HUES6 (cell line): ENCODE data around the gene POLR1E.

Experiments used
- H3K27ac ChIP-seq: 2 replicates; pipeline ENCODE4 v1.7.0; 2013; ENCODE audit warnings: low read depth, mild to moderate bottlenecking, low read length, inconsistent platforms
- H3K27me3 ChIP-seq: 2 replicates; pipeline ENCODE4 v1.6.1; 2013; ENCODE audit warnings: low read length; ENCODE audit not compliant: control insufficient read depth, insufficient read depth
- H3K36me3 ChIP-seq: 2 replicates; pipeline ENCODE4 v1.6.1; 2013; ENCODE audit warnings: low read length; ENCODE audit not compliant: control insufficient read depth, insufficient read depth
- H3K4me1 ChIP-seq: 2 replicates; pipeline ENCODE4 v1.6.1; 2013; ENCODE audit warnings: low read length; ENCODE audit not compliant: control insufficient read depth, insufficient read depth
- H3K4me3 ChIP-seq: 2 replicates; pipeline ENCODE4 v1.5.1; 2013; ENCODE audit warnings: low read depth, low read length
- H3K9ac ChIP-seq: one replicate; pipeline ENCODE4 v1.6.1; 2013; ENCODE audit warnings: mild to moderate bottlenecking, low read length
- H3K9me3 ChIP-seq: 2 replicates; pipeline ENCODE4 v1.6.1; 2013; ENCODE audit warnings: low read depth, low read length; ENCODE audit not compliant: control insufficient read depth, insufficient read depth

Gene POLR1E

DNA sequence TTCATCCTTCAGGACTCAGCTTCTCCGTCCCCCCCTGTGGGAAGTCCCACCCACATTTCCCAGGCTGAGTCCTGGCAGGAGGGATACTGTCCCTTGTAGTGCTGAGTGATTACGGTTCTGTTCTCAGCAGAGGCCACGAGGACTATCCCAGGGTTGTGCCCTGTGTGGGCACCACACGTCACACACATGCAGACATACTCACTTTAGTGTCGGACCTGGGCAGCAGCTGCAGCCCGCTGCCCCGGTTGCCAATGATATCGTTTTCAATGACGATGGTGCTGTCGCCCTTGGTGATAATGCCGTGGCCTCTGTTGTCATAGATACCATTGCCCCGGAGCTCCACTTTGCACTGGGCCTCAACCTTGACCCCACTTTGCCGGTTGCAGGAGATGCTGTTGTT lies 32.2 kb downstream of the POLR1E start:
- no peaks in the 10 kb centered on the region for H3K4me1 ChIP-seq
- no peak overlapping the region for H3K9ac ChIP-seq
- H3K9me3 ChIP-seq, result no peaks in the 10 kb centered on the region
- H3K27ac ChIP-seq, result no peak overlapping the region
- no peaks in the 10 kb centered on the region for H3K27me3 ChIP-seq
- H3K4me3 ChIP-seq, result no peak overlapping the region
- peaks cover 42% of the 10 kb centered on the region for H3K36me3 ChIP-seq

DNA sequence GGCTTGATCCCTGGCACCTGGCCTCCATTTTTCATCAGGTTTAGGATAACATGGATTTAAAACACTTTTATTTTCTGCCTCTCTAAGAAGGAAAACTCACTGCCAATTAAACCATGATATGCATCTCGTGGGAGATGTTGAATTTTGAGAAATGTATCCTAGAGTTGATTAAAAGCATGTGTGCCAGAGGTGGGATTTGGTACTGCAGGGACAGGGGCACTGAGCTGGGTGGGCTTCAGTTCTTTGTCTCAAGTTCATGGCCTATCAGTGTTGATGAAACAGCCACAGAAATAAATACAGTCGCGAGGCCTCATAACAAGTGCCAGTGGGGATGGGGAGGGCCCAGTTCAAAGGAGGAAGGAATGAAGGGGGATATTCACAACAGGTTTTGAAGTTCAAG lies 34.9 kb downstream of the POLR1E start:
- Histone ChIP-seq H3K9me3 (no peaks in the 10 kb centered on the region), H3K36me3 (peaks cover 58% of the 10 kb centered on the region), H3K27me3 (no peaks in the 10 kb centered on the region), H3K4me1 (no peaks in the 10 kb centered on the region), H3K27ac (no peak overlapping the region), H3K4me3 (no peak overlapping the region), H3K9ac (no peak overlapping the region)

DNA sequence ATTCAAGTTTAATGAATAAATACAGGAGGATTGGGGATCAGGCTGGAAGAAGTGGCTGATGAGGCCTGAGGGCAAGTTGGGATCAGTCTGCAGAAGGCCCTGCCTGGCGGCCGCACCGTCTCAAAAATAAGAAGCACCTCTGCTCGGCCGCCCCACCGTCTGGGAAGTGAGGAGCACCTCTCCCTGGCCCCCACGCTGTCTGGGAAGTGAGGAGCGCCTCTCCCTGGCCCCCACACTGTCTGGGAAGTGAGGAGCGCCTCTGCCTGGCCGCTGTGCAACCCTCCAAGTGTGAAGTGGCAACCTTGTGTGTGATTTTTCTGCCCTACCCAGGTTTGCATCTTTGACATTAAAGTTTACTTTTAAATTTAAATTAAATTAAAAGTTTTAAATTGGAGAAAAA lies 35.4 kb downstream of the POLR1E start:
- H3K4me1 ChIP-seq, result no peaks in the 10 kb centered on the region
- no peaks in the 10 kb centered on the region for H3K27me3 ChIP-seq
- H3K9ac ChIP-seq, result no peak overlapping the region
- H3K9me3 ChIP-seq, result no peaks in the 10 kb centered on the region
- no peak overlapping the region for H3K27ac ChIP-seq
- H3K36me3 ChIP-seq, result peaks cover 62% of the 10 kb centered on the region
- H3K4me3 ChIP-seq, result no peak overlapping the region

DNA sequence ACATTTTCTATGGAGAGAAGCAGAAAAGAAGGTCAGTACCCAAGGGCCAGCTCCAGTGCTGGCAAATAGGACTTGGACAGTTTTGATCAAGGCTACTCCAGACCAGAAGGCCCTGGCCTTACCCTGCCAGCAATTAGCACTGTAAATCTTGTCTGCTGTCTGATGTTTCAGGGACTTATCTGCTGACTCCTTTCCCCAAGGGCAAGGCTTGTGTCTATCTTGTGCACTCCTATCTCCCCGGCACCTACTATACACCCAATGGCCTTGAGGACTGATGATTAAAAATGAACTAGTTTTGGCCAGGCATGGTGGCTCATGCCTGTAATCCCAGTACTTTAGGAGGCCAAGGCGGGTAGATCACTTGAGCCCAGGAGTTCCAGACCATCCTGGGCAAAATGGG lies 37.2 kb downstream of the POLR1E start:
- no peaks in the 10 kb centered on the region for H3K27me3 ChIP-seq
- no peak overlapping the region for H3K27ac ChIP-seq
- no peak overlapping the region for H3K4me3 ChIP-seq
- H3K4me1 ChIP-seq, result no peaks in the 10 kb centered on the region
- peaks cover 69% of the 10 kb centered on the region for H3K36me3 ChIP-seq
- H3K9ac ChIP-seq, result no peak overlapping the region
- no peaks in the 10 kb centered on the region for H3K9me3 ChIP-seq

DNA sequence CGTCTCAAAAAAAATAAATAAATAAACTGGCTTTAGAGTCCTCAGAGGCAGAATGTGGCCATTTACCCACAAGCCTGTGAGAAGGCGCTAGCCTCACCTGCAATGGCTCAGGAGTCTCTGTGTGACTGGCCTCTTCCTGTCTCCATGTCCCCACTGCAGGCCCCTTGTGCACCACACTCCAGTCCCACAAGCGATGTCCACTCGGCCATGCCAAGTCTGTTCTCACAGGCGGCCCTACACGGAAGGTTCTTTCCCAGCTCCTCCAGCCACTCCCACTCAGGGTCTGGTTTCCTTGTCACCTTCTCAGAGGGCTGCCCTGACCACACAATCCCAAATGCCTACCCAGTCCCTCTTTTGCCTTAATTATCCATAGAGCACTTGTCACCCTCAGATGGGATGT lies 38.2 kb downstream of the POLR1E start:
- Histone ChIP-seq H3K27me3 (no peaks in the 10 kb centered on the region), H3K27ac (no peak overlapping the region), H3K9me3 (no peaks in the 10 kb centered on the region), H3K9ac (no peak overlapping the region), H3K4me3 (no peak overlapping the region), H3K4me1 (no peaks in the 10 kb centered on the region), H3K36me3 (peaks cover 74% of the 10 kb centered on the region)

DNA sequence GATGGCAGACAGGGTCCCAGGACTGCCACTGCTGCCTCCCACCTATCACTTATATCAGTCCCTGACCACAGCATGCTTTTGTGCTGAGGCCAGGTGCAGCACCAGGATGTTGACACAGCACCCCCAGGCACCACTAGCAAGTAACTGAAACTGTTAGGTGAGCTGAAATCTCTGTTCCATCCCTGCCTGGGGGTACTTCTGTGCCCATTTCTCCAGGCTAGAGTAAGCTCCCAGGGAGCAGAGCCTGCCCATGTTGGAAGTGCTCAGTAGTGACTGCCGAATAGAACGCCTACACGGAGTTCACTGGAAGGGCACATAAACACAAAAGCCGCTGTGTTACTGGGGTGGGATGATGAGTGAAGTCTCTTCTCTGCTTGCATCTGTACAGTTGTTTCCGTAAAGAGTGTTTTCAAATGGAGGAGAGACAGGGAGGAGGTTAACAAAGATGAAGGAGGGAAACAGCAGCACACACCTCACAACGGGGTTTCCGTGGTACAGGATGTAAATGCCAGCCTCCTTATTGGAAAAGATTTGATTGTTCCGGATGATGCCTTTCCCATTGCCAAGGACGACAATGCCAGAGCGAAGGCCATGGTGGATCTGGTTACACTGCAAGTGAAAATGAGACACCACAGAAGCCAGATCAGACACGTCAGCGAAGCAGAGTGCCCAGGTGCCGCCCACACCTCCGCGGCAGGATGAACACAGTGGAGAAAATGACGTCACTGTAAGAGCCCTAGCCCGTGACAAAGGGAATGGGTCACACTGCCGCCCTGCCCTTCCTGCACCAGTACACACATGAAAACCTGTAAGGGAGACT lies 43.1 kb downstream of the POLR1E start:
- Histone ChIP-seq H3K4me1 (no peaks in the 10 kb centered on the region), H3K4me3 (no peak overlapping the region), H3K36me3 (peaks cover 62% of the 10 kb centered on the region), H3K9ac (peak overlapping the region; percentile 19), H3K27ac (no peak overlapping the region), H3K9me3 (no peaks in the 10 kb centered on the region), H3K27me3 (no peaks in the 10 kb centered on the region)

DNA sequence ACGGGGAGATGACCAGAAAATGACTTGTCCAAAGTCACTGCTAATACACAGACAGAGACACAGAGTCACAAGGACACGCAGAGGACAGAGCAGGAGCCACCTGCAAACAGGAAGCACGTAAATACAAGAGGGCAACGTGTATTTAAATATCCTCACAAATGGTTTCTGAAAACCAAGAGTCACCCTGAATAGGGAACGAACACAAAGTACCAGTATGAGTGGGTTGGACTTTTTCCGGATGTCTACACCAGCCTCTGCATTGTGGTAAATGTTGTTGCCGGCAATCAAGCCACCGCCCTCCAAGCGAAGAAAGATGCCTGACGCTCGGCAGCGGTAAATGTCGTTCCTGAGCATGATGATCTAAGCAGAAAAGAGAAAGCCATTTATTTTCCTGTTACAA lies 46.0 kb downstream of the POLR1E start:
- no peak overlapping the region for H3K9ac ChIP-seq
- peaks cover 49% of the 10 kb centered on the region for H3K36me3 ChIP-seq
- H3K4me1 ChIP-seq, result no peaks in the 10 kb centered on the region
- no peak overlapping the region for H3K27ac ChIP-seq
- H3K27me3 ChIP-seq, result no peaks in the 10 kb centered on the region
- H3K9me3 ChIP-seq, result no peaks in the 10 kb centered on the region
- no peak overlapping the region for H3K4me3 ChIP-seq

DNA sequence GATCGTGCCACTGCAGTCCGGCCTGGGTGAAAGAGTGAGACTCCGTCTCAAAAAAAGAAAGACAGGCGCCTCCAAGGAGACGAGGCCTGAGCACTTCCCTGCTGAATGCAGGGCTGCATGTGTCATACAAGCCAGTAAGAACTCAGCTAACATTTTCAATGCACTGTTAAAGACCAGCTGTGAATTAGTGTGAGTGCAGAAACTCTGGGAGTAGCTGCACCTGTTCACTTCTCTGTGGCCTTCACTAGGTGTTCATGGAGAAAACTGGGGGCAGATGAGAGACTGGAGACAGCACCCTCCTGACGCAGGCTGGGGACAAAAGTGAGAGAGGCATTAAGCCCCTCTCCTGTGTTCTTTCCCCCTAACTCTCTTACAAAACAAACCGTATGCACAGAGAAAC lies 48.7 kb downstream of the POLR1E start:
- Histone ChIP-seq H3K4me1 (no peaks in the 10 kb centered on the region), H3K36me3 (peaks cover 47% of the 10 kb centered on the region), H3K9me3 (no peaks in the 10 kb centered on the region), H3K27me3 (no peaks in the 10 kb centered on the region), H3K27ac (no peak overlapping the region), H3K4me3 (no peak overlapping the region), H3K9ac (no peak overlapping the region)

DNA sequence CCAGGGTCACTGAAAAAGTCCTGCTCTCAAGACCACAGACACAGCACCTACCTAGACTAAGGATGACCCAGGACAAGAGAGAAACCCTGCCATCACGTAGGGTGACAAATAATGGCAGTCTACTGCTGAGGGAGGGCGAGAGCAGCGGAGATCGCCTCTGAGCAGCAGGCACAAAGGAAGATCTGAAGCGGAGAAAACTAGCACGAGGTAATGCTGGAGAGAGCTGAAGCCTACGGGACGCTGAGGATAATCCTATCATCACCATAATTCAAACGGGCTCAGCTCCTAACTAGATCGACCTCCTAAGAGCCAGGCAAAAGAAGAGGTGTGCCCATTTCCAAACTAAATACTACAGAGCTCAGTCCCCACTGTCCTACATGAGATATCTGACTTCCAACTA lies 49.2 kb downstream of the POLR1E start:
- no peak overlapping the region for H3K9ac ChIP-seq
- H3K9me3 ChIP-seq, result no peaks in the 10 kb centered on the region
- no peaks in the 10 kb centered on the region for H3K27me3 ChIP-seq
- peaks cover 50% of the 10 kb centered on the region for H3K36me3 ChIP-seq
- H3K4me1 ChIP-seq, result no peaks in the 10 kb centered on the region
- no peak overlapping the region for H3K27ac ChIP-seq
- no peak overlapping the region for H3K4me3 ChIP-seq

DNA sequence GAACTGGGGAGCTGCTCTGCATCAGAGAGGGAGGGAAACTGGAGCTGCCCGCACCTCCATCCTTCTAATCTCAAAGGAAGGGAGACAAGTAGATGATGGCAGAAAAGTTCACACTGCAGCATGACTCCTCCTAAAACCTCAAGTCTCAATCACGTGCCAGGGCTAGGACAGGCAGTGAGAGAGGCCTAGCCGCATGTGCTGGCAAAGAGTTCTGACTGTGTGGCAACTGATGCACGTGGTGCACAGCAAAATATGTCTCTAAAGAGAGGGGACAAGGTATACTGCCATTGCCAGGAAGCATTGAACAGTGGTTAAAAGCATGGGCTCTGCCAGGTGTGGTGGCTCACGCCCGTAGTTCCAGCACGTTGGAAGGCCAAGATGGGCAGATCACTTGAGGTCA lies 52.4 kb downstream of the POLR1E start:
- peaks cover 50% of the 10 kb centered on the region for H3K36me3 ChIP-seq

DNA sequence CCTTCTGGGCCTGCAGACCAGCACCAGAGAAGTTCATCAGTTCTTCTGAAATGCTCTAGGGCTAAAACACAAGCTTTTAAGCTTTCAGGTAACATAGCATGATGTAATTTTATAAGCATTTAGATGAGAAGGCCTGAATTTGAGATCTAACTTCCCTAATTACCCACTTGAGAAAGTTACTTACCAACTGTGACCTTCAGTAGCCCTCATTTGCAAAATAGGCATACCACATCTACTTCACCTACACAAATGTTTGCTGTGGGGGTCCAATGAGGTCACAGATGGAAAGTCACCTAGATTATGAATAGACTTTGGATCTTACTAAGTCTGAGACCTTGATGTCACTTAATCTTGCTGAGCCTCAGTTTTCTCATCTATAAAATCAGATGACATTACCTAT lies 53.9 kb downstream of the POLR1E start:
- no peak overlapping the region for H3K9ac ChIP-seq
- H3K27me3 ChIP-seq, result no peaks in the 10 kb centered on the region
- H3K36me3 ChIP-seq, result peaks cover 50% of the 10 kb centered on the region
- H3K4me1 ChIP-seq, result no peaks in the 10 kb centered on the region
- no peak overlapping the region for H3K4me3 ChIP-seq
- no peak overlapping the region for H3K27ac ChIP-seq
- H3K9me3 ChIP-seq, result no peaks in the 10 kb centered on the region

More for the DNA sequence above, 52.4 kb downstream of the POLR1E start:
- no peaks in the 10 kb centered on the region for H3K9me3 ChIP-seq
- no peak overlapping the region for H3K4me3 ChIP-seq
- no peaks in the 10 kb centered on the region for H3K4me1 ChIP-seq
- no peak overlapping the region for H3K9ac ChIP-seq
- H3K27ac ChIP-seq, result no peak overlapping the region
- H3K27me3 ChIP-seq, result no peaks in the 10 kb centered on the region
